ENCODE measurements around the gene TPPP2. TPM values are rescaled to one million over a fixed set of nuclear protein-coding genes. Genes with fewer than 3 reads are reported as not detected.

The TPPP2 gene
- total and polyA plus RNA-seq, 12 donors: 0.22 to 1.1 (median 0.62) TPM; not detected in 6

GRCh38 chr14:21069388-21070082 is 39.5 kb downstream of the TPPP2 start:
- H3K9me3 ChIP-seq (replicated peaks in 1 of 3): no peaks in the 10 kb centered on the region
- H3K36me3 ChIP-seq (replicated peaks in 1 of 2): peaks cover 0 to 17% of the 10 kb centered on the region in 2 donors
- H3K27ac ChIP-seq: peak overlapping the region in 4 of 5 donors; percentile 19 to 93 (median 88)
- 10 to 20% (median 16%) methylated on average over 21 to 40 of the region's 40 CpGs for WGBS, 4 donors
- TF ChIP-seq CTCF (IDR thresholded peaks at IDR 0.05): no peak
- no peak for TF ChIP-seq POLR2A (IDR thresholded peaks at IDR 0.05)
- peak in 2 of 7 donors; percentile 35 to 36 for DNase-seq
- no peaks in the 10 kb centered on the region for H3K27me3 ChIP-seq
- H3K4me1 ChIP-seq (replicated peaks in 1 of 2): peaks cover 25 to 29% of the 10 kb centered on the region in 2 donors
- intact Hi-C loops (cut with DNase I): loop anchor here in 1 of 2 donors (2.0 kb wide), 1 partner anchor 23 kb away; no protein-coding TSS in a partner anchor
- peak overlapping the region in 2 of 4 donors; percentile 67 to 88 for H3K4me3 ChIP-seq

GRCh38 chr14:21070083-21070609 is 40.1 kb downstream of the TPPP2 start, which contains the start of gene ARHGEF40:
ARHGEF40 (plus strand) TSS chr14:21070304; CDS start chr14:21070397, 93 bp downstream.
- WGBS, 4 donors: 0 to 3% (median 1%) methylated on average over 15 to 63 of the region's 63 CpGs
- H3K27ac ChIP-seq: peak within 1 kb of the TSS; percentile 43 to 93 (median 85)
- peak within 1 kb of the TSS; percentile 14 to 88 (median 58) for H3K4me3 ChIP-seq
- peak; percentile 62 to 77 (median 74) for DNase-seq
- TF ChIP-seq CTCF (IDR thresholded peaks at IDR 0.05) (no peak), POLR2A (IDR thresholded peaks at IDR 0.05) (peak; percentile 60 to 77)
- intact Hi-C loops (cut with DNase I): no loop called here
- H3K36me3 ChIP-seq (replicated peaks in 1 of 2): peaks cover 0 to 23% of the 10 kb centered on the region in 2 donors
- no peaks in the 10 kb centered on the region for H3K9me3 ChIP-seq (replicated peaks in 1 of 3)
- no peaks in the 10 kb centered on the region for H3K27me3 ChIP-seq
- H3K4me1 ChIP-seq (replicated peaks in 1 of 2): peaks cover 25 to 29% of the 10 kb centered on the region in 2 donors

GRCh38 chr14:21070610-21071224 is 40.7 kb downstream of the TPPP2 start:
- Histone ChIP-seq H3K36me3 (replicated peaks in 1 of 2) (peaks cover 0 to 29% of the 10 kb centered on the region in 2 donors), H3K27ac (peak overlapping the region; percentile 43 to 93 (median 85)), H3K27me3 (no peaks in the 10 kb centered on the region), H3K4me3 (peak overlapping the region; percentile 14 to 88 (median 58)), H3K4me1 (replicated peaks in 1 of 2) (peaks cover 25 to 29% of the 10 kb centered on the region in 2 donors), H3K9me3 (replicated peaks in 1 of 3) (no peaks in the 10 kb centered on the region)
- TF ChIP-seq POLR2A (IDR thresholded peaks at IDR 0.05) (no peak), CTCF (IDR thresholded peaks at IDR 0.05) (no peak)
- intact Hi-C loops (cut with DNase I): no loop called here
- WGBS, 4 donors: 0 to 1% (median 1%) methylated on average over 20 to 23 of the region's 23 CpGs
- DNase-seq: peak; percentile 43 to 65 (median 55)

Measured in adrenal gland (tissue), 12 donors.